ENCODE data around the gene PROM1.

The PROM1 gene

GRCh38 chr4:16117164-16117563, 33.3 kb upstream of the PROM1 start:
- no peak for DNase-seq (ENCODE audit: low spot score)
- Histone ChIP-seq H3K4me3 (no peak overlapping the region), H3K27ac (no peak overlapping the region)
- TF ChIP-seq CTCF (IDR thresholded peaks at IDR 0.05), result no peak

GRCh38 chr4:16116493-16116990, 32.7 kb upstream of the PROM1 start:
- no peak for DNase-seq (ENCODE audit: low spot score)
- TF ChIP-seq CTCF (IDR thresholded peaks at IDR 0.05), result no peak
- H3K4me3 ChIP-seq, result no peak overlapping the region
- no peak overlapping the region for H3K27ac ChIP-seq

GRCh38 chr4:16116019-16116418, 32.2 kb upstream of the PROM1 start:
- no peak for DNase-seq (ENCODE audit: low spot score)
- no peak overlapping the region for H3K27ac ChIP-seq
- no peak for TF ChIP-seq CTCF (IDR thresholded peaks at IDR 0.05)
- H3K4me3 ChIP-seq, result no peak overlapping the region

GRCh38 chr4:16114546-16114945, 30.7 kb upstream of the PROM1 start:
- Histone ChIP-seq H3K4me3 (no peak overlapping the region), H3K27ac (no peak overlapping the region)
- no peak for TF ChIP-seq CTCF (IDR thresholded peaks at IDR 0.05)
- no peak for DNase-seq (ENCODE audit: low spot score)

- Histone ChIP-seq H3K4me3 (no peak overlapping the region), H3K27ac (no peak overlapping the region)
- no peak for DNase-seq (ENCODE audit: low spot score)
- TF ChIP-seq CTCF (IDR thresholded peaks at IDR 0.05), result no peak
These were observed 29.9 kb upstream of the PROM1 start for GRCh38 chr4:16113741-16114140.

GRCh38 chr4:16111533-16111932, 27.7 kb upstream of the PROM1 start:
- Histone ChIP-seq H3K4me3 (no peak overlapping the region), H3K27ac (no peak overlapping the region)
- no peak for DNase-seq (ENCODE audit: low spot score)
- TF ChIP-seq CTCF (IDR thresholded peaks at IDR 0.05), result no peak

- no peak overlapping the region for H3K27ac ChIP-seq
- DNase-seq (ENCODE audit: low spot score), result no peak
- no peak for TF ChIP-seq CTCF (IDR thresholded peaks at IDR 0.05)
- no peak overlapping the region for H3K4me3 ChIP-seq
These were observed 27.0 kb upstream of the PROM1 start for GRCh38 chr4:16110661-16111290.

Measured in coronary artery (tissue), 2 donors.